Activated T-cell treated with anti-CD3 and anti-CD28 coated beads for 1 hour (primary cell): Measurements from ENCODE around the gene AKR7A3.
A peak's percentile ranks its signal among the peaks of the same experiment; 100 is the strongest.

Source experiments
- DNase-seq: peaks from one replicate; pipeline ENCODE4 v3.0.0-alpha.2; 2020; ENCODE audit warnings: low read depth

The AKR7A3 gene

DNA sequence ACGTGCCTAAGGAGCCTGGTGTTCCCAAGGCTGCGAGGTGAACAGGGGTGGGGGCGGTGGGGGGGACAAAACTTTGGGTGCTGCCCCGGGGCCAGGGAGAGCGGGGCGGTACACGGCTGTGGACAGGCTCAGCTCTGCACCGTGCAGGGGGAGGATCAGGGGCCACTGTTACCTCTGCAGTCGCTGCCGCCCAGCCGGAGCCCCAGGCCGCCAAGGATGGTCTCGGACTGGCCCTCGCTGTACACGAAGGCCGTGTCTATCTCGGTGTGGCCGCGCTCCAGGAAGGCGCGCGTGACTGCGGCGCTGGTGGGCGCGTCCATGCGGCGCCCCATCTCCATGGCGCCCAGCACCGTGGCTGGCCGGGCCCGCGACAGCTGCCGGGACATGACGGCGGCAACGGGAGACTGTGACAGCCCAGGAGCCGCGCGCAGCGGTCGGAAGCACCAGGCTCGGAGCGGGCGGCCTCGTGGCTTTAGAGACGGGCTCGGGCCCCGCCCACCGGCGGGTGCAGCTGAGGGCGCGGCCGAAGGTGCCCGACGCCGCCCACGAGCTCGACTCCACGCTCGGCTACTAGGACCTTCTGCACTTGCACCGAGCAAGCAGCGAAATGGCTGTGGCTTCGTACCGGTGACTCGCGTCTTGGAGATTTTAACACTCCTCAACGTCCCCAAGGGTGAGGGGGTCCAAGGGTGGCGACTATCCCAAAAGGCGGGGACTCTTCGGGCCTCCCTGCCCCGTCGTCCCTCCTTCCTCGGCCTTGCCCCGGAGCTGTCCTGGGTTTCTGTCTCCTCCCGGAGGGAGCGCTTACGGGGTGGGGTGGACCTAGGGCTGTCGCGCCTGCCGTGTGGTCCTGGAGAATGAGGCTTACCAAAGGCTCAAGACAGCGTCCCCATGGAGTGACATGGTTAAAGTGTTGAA lies at the start of gene AKR7A3:
TSS of gene AKR7A3 (minus strand) at position 447 of the 918 bp plus-strand sequence. CDS start at position 386, 61 bp downstream.
- peak; percentile 42 for DNase-seq

DNA sequence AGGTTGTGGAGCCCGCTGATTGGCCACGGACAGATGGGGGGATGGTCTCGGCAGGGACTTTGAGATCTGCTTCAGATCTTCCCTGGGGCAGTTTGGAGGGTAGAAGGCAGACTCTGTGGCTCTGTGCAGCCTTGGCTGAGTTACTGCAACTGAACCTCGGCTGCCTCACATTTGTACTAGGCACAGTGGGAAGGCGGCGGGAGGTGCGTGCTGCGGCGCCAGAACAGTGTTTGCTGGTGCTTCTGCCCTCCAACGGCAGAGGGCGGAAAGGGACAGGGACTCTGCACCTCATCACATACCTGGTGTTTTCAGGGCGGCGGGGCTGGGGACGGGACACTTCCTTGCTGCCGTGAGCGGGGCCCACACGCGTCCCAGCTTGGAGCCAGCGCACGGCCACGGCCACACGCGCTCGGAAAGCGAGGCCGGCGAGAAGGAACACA lies 49.8 kb upstream of the AKR7A3 start:
- no peak for DNase-seq

DNA sequence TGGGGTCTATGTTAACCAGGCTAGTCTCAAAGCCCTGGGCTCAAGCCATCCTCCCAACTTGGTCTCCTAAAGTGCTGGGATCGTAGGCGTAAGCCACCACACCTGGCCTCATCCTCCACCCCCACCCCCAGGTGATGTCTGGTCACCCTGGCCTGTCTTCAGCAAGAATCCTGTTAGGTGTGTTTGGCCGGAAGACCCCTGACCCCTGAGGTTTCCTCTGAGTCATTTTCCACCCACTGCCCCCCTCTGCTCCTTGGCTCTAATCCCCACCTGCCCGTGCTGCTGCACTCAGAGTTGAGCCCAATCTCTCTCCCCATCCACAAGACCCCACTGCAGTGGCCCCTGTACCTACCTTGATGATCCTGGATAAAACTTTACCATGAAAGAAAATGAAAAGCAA lies 48.7 kb upstream of the AKR7A3 start:
- no peak for DNase-seq

DNA sequence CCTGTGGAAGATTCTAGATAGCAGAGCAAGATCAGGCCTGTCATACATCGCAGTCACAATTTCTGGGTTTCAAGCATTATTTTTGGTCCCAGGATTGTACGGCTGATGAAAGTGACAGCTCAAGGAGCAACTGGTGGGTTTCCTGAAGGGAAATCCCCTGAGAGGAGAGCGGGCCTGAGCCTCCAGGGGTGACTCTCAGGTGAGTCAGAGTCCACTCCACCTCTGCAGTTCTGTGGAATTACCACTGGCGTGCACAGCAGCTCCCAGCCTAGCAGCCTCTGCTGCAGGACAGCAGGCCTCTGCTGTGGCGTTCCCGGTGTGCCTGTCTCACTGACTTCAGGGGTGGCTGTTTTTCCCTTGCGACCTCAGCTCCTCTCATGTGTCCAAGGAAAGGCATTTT lies 48.0 kb upstream of the AKR7A3 start:
- no peak for DNase-seq

DNA sequence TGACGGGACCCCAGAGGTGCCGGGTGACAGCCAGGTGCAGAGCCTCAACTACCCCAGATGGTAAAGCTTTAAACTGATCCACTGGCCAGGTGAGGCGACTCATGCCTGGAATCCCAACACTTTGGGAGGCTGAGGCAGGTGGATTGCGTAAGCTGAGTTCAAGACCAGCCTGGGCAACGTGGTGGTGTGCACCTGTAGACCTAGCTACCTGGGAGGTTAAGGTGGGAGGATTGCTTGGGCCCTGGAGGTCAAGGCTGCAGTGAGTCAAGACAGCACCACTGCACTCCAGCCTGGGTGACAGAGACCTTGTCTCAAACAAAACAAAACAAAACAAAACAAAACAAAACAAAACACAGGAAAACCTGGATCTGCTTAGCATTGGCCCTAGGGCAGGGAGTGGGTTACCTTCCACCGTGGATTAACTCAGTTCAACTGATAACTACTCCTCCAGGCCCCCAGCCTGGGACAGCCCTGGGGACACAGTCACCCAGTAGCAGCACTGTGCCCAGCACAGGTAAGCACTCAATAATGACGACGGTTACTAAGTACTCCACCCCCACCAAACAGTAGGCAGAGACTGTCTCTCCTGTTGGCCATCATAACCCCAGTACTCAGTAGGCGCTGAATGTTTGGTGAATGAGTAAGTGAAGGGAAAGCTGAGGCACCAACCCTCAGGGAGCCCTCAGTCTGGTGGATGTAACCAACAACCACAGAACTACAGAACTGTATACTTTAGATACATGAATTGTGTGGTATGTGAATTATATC lies 45.2 kb upstream of the AKR7A3 start:
- no peak for DNase-seq

DNA sequence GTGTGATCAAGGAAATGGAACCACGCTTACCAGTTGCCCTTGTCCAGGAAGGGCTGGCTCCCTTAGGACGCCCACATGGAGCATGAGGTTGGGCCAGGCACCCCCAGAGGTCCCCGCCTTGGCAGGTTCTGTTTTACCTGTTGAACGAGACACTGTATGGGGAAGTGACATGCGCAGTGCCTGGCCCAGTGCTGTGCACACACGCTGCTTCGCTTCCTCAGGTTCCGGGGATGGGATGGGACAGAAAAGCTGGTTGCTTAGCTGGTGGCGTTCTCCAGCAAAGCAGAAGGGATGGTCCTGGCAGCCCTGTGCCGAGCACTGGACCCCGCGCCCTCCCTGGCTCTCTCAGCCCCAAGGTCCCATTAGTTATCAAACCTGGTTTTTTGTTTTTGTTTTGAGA lies 44.3 kb upstream of the AKR7A3 start:
- DNase-seq = no peak

DNA sequence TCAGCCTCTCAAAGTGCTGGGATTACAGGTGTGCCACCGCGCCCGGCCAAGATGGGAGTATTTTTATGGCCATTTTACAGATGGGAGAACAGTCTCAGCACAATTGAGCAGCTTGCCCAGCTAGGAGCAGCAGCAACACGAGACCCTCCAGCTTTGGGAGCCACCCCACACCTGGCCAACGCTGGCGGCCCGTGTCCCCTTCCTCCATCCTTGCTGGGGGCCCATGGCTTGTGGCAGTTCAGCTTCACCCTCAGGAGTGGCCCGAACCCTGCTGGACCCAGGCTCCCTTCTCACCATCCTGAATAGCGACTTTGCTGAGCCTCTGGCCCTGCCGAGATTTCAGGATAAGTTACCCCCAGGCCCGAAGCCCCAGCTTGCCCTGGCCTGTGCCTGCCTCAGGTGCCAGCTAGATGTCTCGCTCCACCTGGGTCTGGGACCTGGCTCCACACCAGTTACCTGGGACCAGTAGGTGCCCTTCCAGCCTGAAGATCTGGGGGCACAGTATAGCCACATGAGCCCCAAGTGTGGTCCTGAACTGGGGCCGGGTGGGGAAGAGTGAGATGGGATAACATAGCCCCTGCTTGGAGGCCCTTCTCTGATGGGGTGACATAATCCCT lies 42.8 kb upstream of the AKR7A3 start:
- no peak for DNase-seq

DNA sequence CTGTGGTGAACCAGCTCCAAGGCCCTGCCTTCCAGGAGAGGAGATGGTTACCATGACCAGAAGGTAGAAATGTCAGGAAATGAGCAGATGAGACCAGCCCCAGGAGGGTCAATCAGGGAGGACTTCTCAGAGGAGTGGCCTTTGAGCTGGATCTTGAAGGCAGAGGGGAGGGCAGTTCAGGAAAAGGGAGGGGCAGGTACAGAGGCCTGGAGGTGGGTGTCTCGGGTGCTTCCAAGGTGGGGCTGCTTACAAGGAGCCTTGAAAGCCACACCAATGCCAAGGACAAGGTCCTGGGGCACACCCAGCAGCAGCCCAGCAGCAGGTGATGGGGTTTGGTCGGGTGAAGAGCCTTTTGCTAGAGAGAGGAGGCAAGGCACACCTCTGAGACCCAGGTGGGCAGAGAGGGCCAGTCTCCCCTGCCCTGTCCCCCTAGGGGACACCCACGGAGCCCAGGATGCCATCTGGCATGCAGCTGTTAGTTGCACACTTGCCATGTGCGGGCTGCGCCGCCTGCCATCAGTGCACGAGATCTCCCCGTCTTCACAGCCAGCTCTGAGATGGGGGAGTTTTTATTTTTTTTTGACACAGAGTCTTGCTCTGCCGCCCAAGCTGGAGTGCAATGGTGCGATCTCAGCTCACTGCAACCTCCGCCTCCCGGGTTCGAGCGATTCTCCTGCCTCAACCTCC lies 42.0 kb upstream of the AKR7A3 start:
- DNase-seq = no peak

DNA sequence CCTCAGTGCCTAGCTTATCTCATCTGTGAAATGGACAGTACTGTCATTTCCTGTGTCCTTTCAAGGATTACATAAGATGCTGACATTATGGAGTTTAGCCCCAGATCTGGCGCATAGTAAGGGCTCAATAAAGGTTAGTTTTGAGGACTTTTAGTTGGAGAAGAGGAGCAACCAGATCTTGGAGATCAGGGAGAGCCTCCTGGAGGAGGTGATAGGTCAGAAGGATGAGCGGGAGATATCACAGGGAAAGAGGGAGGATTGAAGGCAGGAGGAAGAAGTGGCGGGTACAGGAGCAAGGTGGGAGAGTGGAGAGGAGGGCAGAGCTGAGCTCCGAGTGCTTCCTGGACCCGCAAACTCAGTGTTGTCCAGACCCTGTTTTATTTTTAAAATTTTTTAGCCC lies 41.0 kb upstream of the AKR7A3 start:
- DNase-seq = no peak

DNA sequence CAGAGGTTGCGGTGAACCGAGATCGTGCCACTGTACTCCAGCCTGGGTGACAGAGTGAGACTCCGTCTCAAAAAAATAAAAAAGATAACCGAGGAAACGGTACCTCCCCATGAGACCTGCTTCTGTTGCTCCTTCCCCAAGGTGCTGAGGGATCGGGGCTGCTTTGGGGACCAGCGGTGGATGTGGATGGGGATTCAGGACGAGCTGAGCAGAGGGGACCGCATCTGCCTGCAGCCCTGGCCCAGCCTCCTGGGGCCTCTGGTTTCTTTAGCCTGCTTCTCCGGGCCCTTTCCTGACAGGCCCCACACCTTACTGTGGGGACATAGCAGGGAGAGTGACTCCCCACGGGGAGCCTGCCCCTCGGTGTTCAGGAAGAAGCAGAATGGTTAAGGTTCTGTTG lies 40.6 kb upstream of the AKR7A3 start:
- DNase-seq = no peak

DNA sequence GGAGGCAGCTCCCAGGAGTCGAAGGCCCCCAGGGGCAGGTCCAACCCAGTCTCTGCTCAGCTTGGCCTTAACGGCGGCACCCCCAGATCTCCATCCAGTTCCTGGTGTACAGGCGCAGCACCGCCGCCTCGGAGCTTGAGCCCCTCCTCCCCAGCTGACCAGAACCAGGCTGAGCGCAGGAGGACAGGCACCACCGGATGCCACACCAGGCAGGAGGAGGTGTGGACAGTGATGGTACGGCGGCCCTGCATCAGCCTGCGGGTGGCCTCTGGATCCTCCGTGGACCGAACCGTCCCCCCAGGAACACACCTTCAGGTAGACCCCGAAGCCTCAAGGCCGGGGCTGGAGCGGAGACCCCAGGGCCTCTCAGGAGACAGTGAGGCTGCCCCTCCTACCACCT lies 39.9 kb upstream of the AKR7A3 start:
- no peak for DNase-seq

DNA sequence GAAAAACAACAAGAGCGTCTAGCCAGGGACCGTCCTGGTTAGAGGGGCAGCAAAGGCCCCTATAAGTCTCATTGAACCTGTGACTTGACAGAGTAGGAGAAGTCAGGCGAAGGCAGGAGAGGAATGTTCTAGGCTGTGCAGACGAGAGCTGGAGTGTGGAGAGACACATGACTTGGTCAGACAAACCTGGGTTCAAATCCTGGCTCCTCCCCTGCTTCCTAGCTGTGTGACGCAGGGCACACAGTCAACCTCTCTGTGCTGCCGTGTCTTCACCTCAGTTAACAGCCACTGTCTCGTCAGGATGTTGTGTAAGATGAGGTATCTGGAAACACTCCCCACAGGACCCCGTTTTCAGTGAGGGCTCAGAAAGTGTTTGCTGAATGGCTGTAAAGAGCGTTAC lies 39.2 kb upstream of the AKR7A3 start:
- no peak for DNase-seq

DNA sequence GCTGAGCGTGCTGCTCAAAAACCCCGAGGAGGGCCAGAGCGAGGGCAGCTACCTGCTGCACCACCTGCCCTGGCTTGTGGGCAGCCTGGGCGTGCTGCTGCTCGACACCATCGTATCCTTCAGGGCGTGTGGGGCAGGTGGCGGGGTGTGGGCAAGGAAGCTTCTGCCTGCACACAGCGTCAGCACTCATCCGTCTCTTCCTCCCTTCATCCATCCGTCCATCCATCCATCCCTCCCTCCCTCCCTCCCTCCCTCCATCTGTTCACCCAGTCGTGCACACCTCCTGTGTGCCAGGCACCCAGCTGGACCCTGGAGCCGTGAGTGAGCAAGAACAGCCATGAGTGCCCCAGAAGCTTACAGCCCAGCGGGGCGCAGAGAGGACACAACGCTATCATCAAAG lies 38.7 kb upstream of the AKR7A3 start:
- DNase-seq = no peak

DNA sequence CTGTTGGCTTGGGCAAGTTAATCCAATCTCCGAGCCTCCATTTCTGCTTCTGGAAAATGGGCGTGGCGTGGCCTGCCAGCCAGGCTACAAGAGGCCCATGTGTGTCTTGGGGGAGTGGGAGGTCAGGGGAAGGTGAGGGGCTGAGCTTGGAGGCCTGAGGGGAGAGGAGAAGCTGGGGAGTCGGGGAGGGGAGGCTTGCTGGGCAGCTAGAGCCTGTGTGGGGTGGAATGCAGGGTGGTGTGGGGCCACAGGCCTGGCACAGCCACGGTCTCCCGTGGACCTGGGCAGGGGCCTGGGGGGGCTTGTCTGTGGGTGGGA lies 38.1 kb upstream of the AKR7A3 start:
- no peak for DNase-seq

DNA sequence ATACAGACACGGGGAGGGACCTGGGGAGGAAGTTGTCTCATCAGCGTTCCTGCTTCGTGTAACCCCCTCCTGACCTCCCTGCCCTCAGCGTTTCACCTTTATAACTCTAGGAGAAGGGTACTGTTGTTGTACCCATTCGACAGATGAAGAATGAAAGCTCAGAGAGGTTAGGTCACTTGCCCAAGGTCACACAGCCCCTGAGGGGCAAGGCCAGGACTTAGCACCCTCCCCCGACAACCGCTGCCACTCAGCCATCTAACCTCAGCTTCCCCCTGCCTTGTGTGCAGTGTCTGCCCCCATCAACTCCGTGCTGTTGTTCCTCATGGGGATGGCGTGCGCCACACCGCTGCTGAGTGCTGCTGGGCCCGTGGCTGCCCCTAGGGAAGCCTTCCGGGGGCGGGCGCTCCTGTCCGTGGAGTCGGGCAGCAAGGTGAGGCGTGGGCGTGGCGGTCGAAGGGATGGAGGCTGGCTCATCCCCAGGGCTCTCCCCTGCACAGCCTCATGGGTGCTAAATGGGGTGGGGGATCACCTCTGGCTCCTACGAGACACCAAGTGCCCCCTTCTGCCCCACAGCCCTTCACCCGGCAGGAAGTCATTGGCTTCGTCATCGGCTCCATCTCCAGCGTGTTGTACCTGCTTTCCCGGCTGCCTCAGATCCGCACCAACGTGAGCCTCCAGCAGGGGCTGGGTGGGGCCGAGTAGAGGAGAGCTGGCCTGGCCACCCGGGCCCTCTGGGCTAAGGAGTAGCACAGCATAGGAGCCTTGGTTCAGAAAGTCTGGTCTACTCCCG lies 37.6 kb upstream of the AKR7A3 start:
- no peak for DNase-seq

DNA sequence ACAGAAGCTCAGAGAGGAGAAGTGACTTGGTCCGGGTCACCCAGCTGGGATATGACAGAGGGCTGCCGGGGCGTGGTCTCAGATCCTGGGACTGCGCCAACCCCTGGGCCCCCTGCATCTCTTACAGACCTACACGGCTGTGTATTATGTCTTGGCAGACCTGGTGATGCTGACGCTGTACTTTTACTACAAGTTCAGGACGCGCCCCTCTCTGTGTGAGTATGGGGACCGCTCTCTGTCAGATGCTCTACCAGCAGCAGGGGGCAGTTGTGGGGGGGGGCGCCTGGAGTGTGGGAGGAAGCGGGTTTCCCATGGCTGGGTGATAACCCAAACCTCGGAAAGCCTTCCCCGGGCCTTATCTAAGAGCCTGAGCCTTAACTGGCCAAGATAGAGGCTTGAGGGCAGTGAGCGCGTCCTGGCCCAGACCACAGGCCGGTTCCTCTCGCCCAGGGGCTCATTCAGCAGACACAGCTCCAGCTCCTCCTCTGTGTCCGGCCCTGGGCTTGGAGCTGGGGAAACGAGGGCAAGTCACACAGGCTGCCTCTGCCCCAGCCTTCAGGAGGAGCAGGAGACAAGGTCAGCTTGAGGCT lies 36.9 kb upstream of the AKR7A3 start:
- DNase-seq = no peak

DNA sequence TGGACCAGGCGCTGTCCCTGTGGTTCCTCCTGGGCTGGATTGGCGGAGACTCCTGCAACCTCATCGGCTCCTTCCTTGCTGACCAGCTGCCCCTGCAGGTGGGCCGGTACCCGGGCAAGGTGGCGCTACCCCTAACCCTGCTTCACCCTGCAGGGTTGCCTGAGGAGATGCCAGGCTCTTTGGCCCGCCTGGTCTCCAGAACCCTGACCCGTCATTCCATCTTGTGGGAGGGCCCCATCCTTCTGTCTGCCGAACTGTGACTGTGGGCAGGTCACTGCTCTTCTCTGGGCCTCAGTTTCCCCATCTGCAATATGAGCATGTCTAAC lies 36.1 kb upstream of the AKR7A3 start:
- no peak for DNase-seq

DNA sequence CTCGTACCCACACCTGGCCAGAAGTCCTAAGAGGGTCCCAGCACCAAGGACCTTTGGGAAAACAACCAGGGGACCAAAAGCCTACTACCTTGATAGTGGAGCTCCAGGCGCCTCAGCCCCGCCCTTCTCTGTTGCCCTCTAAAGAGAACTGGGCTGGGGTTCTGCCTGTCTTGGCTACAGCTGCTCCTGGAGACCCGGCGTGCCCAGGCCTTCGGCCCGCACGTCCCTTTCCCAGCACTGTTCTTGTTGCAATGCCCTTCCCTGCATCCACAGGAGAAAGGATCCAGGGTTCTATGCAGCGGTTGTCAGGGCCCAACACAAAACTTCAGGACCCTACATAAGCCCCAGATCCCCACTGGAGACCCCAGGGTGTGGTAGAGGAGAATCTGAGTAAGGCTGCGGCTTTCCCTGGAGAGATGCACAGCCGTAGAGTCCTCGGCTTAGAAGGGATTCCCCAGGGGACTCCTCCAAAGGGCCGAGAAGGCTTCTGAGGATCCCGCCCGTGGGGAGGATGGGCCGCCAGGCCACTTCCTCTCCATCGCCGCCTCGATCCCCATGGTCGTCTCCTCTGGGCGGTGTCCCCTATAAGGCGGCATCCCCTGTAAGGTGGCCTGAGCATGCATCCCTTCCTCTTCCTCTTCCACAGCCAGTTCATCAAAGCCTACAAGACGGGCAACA lies 35.6 kb upstream of the AKR7A3 start:
- no peak for DNase-seq

DNA sequence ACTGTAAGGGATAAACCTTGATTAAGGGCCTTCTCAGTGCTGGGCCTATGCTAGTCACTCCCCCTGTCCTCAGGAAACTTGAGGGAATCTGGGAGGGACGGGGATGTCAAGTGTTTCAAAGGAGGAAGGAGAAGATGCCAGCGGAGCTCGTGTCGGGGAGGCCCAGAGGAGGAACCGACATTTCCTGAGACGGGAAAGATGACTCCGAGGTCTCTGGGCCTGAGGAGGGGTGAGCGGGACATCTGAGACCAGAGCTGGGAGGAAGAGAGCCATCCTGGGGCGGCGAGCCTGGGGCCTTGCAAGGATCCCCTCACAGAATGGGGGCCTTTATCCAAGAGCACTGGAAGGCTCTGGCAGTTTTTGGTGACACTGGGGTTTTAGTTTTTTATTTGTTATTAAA lies 33.9 kb upstream of the AKR7A3 start:
- no peak for DNase-seq

DNA sequence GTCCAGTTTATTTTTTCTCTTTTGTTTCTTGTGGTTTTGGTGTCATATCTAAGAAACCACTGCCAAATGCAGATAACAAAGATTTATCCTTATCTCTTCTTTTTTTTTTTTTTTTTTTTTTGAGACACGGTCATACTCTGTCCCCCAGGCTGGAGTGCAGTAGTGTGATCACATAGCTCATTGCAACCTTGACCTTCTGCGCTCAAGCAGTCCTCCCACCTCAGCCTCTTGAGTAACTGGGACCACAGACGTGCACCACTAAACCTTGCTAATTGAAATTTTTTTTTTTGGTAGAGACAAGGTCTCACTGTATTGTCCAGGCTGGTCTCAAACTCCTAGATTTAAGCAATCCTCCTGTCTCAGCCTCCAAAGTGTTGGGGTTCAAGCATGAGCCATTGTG lies 32.5 kb upstream of the AKR7A3 start:
- no peak for DNase-seq

DNA sequence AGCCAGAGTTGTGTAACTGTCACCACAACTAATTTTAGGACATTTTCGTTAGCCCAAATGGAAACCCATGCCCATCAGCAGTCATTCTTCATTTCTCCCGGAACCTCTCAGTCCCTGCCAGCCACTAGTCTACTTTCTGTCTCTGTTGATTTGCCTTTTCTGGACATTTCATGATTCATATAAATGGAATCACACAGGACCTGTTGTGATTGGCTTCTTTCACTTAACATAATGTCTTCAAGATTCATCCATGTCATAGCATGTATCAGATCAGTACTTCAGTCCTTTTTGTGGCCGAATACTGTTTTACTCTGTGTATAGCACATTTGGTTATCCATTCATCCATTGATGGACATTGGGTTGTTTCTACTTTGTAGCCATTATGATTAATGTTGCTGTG lies 30.6 kb upstream of the AKR7A3 start:
- DNase-seq = no peak
